ENCODE measurements around the gene GOLGA6L7.
"Not testable (repeated sequence)": the region's sequence is repeated elsewhere in the genome, so short reads cannot be mapped to it uniquely, and the experiment has no call there.

GOLGA6L7 gene

GRCh38 chr15:28848521-28848920, at the start of gene GOLGA6L7:
TSS of gene GOLGA6L7 (minus strand) at chr15:28848644. CDS start at chr15:28848549, 95 bp downstream.
- DNase-seq (ENCODE audit: low read depth), result not testable (repeated sequence)

- DNase-seq (ENCODE audit: low read depth), result no peak
These were observed 49.6 kb upstream of the GOLGA6L7 start for GRCh38 chr15:28897861-28898585.

- DNase-seq (ENCODE audit: low read depth), result no peak
These were observed 48.5 kb upstream of the GOLGA6L7 start for GRCh38 chr15:28896951-28897350.

- no peak for DNase-seq (ENCODE audit: low read depth)
These were observed 47.1 kb upstream of the GOLGA6L7 start for GRCh38 chr15:28895566-28895965.

- DNase-seq (ENCODE audit: low read depth), result no peak
These were observed 46.7 kb upstream of the GOLGA6L7 start for GRCh38 chr15:28895146-28895545.

GRCh38 chr15:28894631-28895030, 46.2 kb upstream of the GOLGA6L7 start:
- DNase-seq (ENCODE audit: low read depth), result no peak

GRCh38 chr15:28892789-28893610, 44.6 kb upstream of the GOLGA6L7 start:
- DNase-seq (ENCODE audit: low read depth), result no peak

- no peak for DNase-seq (ENCODE audit: low read depth)
These were observed 43.1 kb upstream of the GOLGA6L7 start for GRCh38 chr15:28891588-28891987.

- no peak for DNase-seq (ENCODE audit: low read depth)
These were observed 42.5 kb upstream of the GOLGA6L7 start for GRCh38 chr15:28890711-28891495.

GRCh38 chr15:28890291-28890690, 41.8 kb upstream of the GOLGA6L7 start:
- DNase-seq (ENCODE audit: low read depth), result not testable (repeated sequence)

GRCh38 chr15:28889871-28890270, 41.4 kb upstream of the GOLGA6L7 start:
- DNase-seq (ENCODE audit: low read depth), result not testable (repeated sequence)

GRCh38 chr15:28889346-28889745, 40.9 kb upstream of the GOLGA6L7 start:
- DNase-seq (ENCODE audit: low read depth), result no peak

GRCh38 chr15:28888900-28889299, 40.5 kb upstream of the GOLGA6L7 start:
- no peak for DNase-seq (ENCODE audit: low read depth)

GRCh38 chr15:28888302-28888894, 40.0 kb upstream of the GOLGA6L7 start:
- no peak for DNase-seq (ENCODE audit: low read depth)

- no peak for DNase-seq (ENCODE audit: low read depth)
These were observed 39.1 kb upstream of the GOLGA6L7 start for GRCh38 chr15:28887339-28888174.

GRCh38 chr15:28886431-28887338, 38.2 kb upstream of the GOLGA6L7 start:
- DNase-seq (ENCODE audit: low read depth), result no peak

GRCh38 chr15:28885630-28886430, 37.4 kb upstream of the GOLGA6L7 start, which contains the start of gene APBA2:
TSS of gene APBA2 (plus strand) at chr15:28885974. CDS start at chr15:29053885, 167,911 bp downstream.
- DNase-seq (ENCODE audit: low read depth), result no peak

- no peak for DNase-seq (ENCODE audit: low read depth)
These were observed 36.7 kb upstream of the GOLGA6L7 start for GRCh38 chr15:28885128-28885629.
